Measurements from ENCODE around the gene CFD. TPM values are rescaled to one million over a fixed set of nuclear protein-coding genes. Genes with fewer than 3 reads are reported as not detected.

The CFD gene
- total RNA-seq, 1 experiment from 2014 or later, result 1.7 TPM

DNA sequence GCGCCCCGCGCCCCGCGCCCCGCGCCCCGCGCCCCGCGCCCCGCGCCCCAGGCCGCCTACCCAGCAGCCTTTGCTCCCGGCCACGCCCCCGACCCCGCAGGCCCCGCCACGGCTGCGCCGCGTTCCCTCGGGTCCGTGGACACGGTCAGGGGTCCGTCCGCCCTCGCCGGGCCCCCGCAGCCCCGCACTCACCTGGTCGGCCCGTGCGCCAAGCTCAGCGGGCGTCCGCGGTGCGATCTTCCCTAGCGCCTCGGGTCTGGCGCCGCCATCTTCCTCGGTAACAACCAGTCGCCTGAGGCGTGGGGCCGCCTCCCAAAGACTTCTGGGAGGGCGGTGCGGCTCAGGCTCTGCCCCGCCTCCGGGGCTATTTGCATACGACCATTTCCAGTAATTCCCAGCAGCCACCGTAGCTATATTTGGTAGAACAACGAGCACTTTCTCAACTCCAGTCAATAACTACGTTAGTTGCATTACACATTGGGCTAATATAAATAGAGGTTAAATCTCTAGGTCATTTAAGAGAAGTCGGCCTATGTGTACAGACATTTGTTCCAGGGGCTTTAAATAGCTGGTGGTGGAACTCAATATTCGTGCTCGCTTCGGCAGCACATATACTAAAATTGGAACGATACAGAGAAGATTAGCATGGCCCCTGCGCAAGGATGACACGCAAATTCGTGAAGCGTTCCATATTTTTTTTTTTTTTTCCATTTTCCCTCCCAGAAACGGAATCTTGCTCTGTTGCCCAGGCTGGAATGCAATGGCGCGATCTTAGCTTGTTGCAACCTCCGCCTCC lies 33.6 kb downstream of the CFD start, which contains the start of the genes MED16 and RNU6-9 (continued):
- TF ChIP-seq, protein P1, sequence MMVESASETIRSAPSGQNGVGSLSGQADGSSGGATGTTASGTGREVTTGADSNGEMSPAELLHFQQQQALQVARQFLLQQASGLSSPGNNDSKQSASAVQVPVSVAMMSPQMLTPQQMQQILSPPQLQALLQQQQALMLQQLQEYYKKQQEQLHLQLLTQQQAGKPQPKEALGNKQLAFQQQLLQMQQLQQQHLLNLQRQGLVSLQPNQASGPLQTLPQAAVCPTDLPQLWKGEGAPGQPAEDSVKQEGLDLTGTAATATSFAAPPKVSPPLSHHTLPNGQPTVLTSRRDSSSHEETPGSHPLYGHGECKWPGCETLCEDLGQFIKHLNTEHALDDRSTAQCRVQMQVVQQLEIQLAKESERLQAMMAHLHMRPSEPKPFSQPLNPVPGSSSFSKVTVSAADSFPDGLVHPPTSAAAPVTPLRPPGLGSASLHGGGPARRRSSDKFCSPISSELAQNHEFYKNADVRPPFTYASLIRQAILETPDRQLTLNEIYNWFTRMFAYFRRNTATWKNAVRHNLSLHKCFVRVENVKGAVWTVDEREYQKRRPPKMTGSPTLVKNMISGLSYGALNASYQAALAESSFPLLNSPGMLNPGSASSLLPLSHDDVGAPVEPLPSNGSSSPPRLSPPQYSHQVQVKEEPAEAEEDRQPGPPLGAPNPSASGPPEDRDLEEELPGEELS (CRISPR knock-in tag; IDR thresholded peaks at IDR 0.05), result peak; percentile 66; the same call in 1 of the 2 replicates
- TF ChIP-seq ZMAT4 (CRISPR knock-in tag; IDR thresholded peaks at IDR 0.05) (no peak), FOXP1 (CRISPR knock-in tag; IDR thresholded peaks at IDR 0.05; ENCODE audit: borderline replicate concordance) (peak; percentile 58; the same call in 1 of the 2 replicates), GRHL2 (CRISPR knock-in tag; IDR thresholded peaks at IDR 0.05; ENCODE audit: insufficient replicate concordance, severe bottlenecking) (no peak), IRF2 (CRISPR knock-in tag; IDR thresholded peaks at IDR 0.05; ENCODE audit: borderline replicate concordance, low read depth) (no peak), CREM (CRISPR knock-in tag; IDR thresholded peaks at IDR 0.05) (no peak), NR2C2 (CRISPR knock-in tag; IDR thresholded peaks at IDR 0.05) (peak; percentile 35; the same call in 1 of the 2 replicates), RELA (CRISPR knock-in tag; IDR thresholded peaks at IDR 0.05; ENCODE audit: borderline replicate concordance) (no peak), ARID4B (CRISPR knock-in tag; IDR thresholded peaks at IDR 0.05; ENCODE audit: borderline replicate concordance) (no peak), NR3C1 (CRISPR knock-in tag; conservative IDR thresholded peaks at IDR 0.05; ENCODE audit: low read depth) (no peak), CREB1 (CRISPR knock-in tag; IDR thresholded peaks at IDR 0.05) (no peak), MLX (CRISPR knock-in tag; IDR thresholded peaks at IDR 0.05) (no peak), HMGXB4 (CRISPR knock-in tag; IDR thresholded peaks at IDR 0.05) (peak; percentile 94), KAT7 (CRISPR knock-in tag; IDR thresholded peaks at IDR 0.05; ENCODE audit: borderline replicate concordance) (no peak)
- TF ChIP-seq, protein P2, sequence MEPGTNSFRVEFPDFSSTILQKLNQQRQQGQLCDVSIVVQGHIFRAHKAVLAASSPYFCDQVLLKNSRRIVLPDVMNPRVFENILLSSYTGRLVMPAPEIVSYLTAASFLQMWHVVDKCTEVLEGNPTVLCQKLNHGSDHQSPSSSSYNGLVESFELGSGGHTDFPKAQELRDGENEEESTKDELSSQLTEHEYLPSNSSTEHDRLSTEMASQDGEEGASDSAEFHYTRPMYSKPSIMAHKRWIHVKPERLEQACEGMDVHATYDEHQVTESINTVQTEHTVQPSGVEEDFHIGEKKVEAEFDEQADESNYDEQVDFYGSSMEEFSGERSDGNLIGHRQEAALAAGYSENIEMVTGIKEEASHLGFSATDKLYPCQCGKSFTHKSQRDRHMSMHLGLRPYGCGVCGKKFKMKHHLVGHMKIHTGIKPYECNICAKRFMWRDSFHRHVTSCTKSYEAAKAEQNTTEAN (CRISPR knock-in tag; IDR thresholded peaks at IDR 0.05), result no peak
- TF ChIP-seq, protein P3, sequence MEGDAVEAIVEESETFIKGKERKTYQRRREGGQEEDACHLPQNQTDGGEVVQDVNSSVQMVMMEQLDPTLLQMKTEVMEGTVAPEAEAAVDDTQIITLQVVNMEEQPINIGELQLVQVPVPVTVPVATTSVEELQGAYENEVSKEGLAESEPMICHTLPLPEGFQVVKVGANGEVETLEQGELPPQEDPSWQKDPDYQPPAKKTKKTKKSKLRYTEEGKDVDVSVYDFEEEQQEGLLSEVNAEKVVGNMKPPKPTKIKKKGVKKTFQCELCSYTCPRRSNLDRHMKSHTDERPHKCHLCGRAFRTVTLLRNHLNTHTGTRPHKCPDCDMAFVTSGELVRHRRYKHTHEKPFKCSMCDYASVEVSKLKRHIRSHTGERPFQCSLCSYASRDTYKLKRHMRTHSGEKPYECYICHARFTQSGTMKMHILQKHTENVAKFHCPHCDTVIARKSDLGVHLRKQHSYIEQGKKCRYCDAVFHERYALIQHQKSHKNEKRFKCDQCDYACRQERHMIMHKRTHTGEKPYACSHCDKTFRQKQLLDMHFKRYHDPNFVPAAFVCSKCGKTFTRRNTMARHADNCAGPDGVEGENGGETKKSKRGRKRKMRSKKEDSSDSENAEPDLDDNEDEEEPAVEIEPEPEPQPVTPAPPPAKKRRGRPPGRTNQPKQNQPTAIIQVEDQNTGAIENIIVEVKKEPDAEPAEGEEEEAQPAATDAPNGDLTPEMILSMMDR (IDR thresholded peaks at IDR 0.05), result no peak
- TF ChIP-seq, protein P4, sequence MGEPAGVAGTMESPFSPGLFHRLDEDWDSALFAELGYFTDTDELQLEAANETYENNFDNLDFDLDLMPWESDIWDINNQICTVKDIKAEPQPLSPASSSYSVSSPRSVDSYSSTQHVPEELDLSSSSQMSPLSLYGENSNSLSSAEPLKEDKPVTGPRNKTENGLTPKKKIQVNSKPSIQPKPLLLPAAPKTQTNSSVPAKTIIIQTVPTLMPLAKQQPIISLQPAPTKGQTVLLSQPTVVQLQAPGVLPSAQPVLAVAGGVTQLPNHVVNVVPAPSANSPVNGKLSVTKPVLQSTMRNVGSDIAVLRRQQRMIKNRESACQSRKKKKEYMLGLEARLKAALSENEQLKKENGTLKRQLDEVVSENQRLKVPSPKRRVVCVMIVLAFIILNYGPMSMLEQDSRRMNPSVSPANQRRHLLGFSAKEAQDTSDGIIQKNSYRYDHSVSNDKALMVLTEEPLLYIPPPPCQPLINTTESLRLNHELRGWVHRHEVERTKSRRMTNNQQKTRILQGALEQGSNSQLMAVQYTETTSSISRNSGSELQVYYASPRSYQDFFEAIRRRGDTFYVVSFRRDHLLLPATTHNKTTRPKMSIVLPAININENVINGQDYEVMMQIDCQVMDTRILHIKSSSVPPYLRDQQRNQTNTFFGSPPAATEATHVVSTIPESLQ (CRISPR knock-in tag; IDR thresholded peaks at IDR 0.05), result no peak
- TF ChIP-seq, protein P5, sequence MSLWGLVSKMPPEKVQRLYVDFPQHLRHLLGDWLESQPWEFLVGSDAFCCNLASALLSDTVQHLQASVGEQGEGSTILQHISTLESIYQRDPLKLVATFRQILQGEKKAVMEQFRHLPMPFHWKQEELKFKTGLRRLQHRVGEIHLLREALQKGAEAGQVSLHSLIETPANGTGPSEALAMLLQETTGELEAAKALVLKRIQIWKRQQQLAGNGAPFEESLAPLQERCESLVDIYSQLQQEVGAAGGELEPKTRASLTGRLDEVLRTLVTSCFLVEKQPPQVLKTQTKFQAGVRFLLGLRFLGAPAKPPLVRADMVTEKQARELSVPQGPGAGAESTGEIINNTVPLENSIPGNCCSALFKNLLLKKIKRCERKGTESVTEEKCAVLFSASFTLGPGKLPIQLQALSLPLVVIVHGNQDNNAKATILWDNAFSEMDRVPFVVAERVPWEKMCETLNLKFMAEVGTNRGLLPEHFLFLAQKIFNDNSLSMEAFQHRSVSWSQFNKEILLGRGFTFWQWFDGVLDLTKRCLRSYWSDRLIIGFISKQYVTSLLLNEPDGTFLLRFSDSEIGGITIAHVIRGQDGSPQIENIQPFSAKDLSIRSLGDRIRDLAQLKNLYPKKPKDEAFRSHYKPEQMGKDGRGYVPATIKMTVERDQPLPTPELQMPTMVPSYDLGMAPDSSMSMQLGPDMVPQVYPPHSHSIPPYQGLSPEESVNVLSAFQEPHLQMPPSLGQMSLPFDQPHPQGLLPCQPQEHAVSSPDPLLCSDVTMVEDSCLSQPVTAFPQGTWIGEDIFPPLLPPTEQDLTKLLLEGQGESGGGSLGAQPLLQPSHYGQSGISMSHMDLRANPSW (CRISPR knock-in tag; conservative IDR thresholded peaks at IDR 0.05; ENCODE audit: low read depth), result no peak

All from WTC11 (cell line).